GM12873 (cell line): ENCODE results near the gene AP2A1.

Source experiments
- TF ChIP-seq, protein P1 (sequence below): IDR thresholded peaks from 2 replicates; pipeline ENCODE4 v1.5.1; 2012; ENCODE audit warnings: low read depth, mild to moderate bottlenecking, moderate library complexity, low read length, control low read depth; ENCODE audit not compliant: insufficient read depth; ENCODE audit errors: missing control alignments

AP2A1 gene

DNA sequence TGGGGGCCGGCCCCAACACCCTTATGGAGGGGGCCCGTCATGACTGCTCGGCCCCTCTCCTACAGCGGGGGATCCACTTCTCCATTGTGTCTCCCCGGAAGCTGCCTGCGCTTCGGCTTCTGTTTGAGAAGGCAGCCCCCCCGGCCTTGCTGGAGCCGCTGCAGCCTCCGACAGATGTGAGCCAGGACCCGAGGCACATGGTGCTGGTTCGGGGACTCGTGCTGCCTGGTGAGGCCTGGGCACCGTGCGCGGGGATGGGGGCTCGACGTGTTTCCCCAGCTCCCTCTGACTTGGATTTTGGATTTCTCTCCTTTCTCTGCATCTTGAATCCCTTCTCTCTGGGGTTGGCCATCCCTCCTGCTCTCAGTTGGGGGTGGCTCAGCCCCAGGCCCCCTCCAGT lies 62.9 kb downstream of the AP2A1 start:
- TF ChIP-seq, protein P1, sequence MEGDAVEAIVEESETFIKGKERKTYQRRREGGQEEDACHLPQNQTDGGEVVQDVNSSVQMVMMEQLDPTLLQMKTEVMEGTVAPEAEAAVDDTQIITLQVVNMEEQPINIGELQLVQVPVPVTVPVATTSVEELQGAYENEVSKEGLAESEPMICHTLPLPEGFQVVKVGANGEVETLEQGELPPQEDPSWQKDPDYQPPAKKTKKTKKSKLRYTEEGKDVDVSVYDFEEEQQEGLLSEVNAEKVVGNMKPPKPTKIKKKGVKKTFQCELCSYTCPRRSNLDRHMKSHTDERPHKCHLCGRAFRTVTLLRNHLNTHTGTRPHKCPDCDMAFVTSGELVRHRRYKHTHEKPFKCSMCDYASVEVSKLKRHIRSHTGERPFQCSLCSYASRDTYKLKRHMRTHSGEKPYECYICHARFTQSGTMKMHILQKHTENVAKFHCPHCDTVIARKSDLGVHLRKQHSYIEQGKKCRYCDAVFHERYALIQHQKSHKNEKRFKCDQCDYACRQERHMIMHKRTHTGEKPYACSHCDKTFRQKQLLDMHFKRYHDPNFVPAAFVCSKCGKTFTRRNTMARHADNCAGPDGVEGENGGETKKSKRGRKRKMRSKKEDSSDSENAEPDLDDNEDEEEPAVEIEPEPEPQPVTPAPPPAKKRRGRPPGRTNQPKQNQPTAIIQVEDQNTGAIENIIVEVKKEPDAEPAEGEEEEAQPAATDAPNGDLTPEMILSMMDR, result no peak

GRCh38 chr19:49830766-49831165 lies 64.0 kb downstream of the AP2A1 start:
- TF ChIP-seq, protein P1, result no peak

GRCh38 chr19:49831592-49831991 lies 64.8 kb downstream of the AP2A1 start:
- TF ChIP-seq, protein P1, result no peak

- TF ChIP-seq, protein P1, result no peak
Measured at GRCh38 chr19:49832556-49832955, 65.8 kb downstream of the AP2A1 start.

- TF ChIP-seq, protein P1, result no peak
Measured at GRCh38 chr19:49833599-49833998, 66.8 kb downstream of the AP2A1 start.

DNA sequence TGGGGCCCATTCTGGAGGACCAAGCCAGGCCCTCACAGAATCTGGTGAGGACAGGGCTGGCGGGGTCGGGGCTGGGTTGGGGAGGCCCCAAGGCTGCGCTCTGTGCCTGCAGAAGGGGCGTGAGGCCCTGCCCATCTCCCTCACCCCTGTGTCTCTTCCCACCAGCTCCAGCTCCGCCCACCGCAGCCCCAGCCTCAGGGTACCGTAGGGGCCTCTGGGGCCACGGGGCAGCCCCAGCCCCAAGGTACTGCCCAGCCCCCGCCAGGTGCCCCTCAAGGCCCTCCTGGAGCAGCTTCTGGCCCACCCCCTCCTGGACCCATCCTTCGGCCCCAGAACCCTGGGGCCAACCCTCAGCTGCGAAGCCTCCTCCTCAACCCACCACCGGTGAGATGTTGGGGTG lies 68.8 kb downstream of the AP2A1 start:
- TF ChIP-seq, protein P1, result no peak

- TF ChIP-seq, protein P1, result no peak
Measured at GRCh38 chr19:49836176-49837008, 69.6 kb downstream of the AP2A1 start.
